ENCODE results near the gene MTUS2. TPM values are rescaled to one million over a fixed set of nuclear protein-coding genes. Genes with fewer than 3 reads are reported as not detected.

MTUS2 gene
- total and polyA plus RNA-seq, 2 of the 8 experiments (the other 6 are each of a cell fraction or from before 2014, with no cell fraction given): 0.18 to 0.80 TPM

DNA sequence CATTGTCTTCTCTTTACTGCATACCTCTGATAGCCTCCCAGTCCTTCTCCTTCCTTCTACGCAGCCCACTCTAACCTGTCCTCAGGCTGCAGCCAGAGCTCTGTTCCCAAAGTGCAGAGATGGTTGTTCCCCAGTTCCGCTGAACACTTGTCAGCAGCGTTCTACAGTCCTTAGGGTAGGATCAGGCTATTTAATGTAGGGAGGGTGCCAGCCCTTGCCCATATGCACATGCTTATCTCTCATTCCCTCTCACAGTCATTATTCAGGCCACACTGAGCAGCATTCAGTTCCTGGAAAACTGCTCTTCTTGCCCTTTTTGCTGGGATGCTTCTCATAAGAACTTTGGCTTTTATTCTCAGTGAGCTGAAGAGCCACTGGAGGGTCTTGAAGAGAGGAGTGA is 180.7 kb downstream of the MTUS2 start (continued):
- TF ChIP-seq, protein P1, sequence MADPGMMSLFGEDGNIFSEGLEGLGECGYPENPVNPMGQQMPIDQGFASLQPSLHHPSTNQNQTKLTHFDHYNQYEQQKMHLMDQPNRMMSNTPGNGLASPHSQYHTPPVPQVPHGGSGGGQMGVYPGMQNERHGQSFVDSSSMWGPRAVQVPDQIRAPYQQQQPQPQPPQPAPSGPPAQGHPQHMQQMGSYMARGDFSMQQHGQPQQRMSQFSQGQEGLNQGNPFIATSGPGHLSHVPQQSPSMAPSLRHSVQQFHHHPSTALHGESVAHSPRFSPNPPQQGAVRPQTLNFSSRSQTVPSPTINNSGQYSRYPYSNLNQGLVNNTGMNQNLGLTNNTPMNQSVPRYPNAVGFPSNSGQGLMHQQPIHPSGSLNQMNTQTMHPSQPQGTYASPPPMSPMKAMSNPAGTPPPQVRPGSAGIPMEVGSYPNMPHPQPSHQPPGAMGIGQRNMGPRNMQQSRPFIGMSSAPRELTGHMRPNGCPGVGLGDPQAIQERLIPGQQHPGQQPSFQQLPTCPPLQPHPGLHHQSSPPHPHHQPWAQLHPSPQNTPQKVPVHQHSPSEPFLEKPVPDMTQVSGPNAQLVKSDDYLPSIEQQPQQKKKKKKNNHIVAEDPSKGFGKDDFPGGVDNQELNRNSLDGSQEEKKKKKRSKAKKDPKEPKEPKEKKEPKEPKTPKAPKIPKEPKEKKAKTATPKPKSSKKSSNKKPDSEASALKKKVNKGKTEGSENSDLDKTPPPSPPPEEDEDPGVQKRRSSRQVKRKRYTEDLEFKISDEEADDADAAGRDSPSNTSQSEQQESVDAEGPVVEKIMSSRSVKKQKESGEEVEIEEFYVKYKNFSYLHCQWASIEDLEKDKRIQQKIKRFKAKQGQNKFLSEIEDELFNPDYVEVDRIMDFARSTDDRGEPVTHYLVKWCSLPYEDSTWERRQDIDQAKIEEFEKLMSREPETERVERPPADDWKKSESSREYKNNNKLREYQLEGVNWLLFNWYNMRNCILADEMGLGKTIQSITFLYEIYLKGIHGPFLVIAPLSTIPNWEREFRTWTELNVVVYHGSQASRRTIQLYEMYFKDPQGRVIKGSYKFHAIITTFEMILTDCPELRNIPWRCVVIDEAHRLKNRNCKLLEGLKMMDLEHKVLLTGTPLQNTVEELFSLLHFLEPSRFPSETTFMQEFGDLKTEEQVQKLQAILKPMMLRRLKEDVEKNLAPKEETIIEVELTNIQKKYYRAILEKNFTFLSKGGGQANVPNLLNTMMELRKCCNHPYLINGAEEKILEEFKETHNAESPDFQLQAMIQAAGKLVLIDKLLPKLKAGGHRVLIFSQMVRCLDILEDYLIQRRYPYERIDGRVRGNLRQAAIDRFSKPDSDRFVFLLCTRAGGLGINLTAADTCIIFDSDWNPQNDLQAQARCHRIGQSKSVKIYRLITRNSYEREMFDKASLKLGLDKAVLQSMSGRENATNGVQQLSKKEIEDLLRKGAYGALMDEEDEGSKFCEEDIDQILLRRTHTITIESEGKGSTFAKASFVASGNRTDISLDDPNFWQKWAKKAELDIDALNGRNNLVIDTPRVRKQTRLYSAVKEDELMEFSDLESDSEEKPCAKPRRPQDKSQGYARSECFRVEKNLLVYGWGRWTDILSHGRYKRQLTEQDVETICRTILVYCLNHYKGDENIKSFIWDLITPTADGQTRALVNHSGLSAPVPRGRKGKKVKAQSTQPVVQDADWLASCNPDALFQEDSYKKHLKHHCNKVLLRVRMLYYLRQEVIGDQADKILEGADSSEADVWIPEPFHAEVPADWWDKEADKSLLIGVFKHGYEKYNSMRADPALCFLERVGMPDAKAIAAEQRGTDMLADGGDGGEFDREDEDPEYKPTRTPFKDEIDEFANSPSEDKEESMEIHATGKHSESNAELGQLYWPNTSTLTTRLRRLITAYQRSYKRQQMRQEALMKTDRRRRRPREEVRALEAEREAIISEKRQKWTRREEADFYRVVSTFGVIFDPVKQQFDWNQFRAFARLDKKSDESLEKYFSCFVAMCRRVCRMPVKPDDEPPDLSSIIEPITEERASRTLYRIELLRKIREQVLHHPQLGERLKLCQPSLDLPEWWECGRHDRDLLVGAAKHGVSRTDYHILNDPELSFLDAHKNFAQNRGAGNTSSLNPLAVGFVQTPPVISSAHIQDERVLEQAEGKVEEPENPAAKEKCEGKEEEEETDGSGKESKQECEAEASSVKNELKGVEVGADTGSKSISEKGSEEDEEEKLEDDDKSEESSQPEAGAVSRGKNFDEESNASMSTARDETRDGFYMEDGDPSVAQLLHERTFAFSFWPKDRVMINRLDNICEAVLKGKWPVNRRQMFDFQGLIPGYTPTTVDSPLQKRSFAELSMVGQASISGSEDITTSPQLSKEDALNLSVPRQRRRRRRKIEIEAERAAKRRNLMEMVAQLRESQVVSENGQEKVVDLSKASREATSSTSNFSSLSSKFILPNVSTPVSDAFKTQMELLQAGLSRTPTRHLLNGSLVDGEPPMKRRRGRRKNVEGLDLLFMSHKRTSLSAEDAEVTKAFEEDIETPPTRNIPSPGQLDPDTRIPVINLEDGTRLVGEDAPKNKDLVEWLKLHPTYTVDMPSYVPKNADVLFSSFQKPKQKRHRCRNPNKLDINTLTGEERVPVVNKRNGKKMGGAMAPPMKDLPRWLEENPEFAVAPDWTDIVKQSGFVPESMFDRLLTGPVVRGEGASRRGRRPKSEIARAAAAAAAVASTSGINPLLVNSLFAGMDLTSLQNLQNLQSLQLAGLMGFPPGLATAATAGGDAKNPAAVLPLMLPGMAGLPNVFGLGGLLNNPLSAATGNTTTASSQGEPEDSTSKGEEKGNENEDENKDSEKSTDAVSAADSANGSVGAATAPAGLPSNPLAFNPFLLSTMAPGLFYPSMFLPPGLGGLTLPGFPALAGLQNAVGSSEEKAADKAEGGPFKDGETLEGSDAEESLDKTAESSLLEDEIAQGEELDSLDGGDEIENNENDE (IDR thresholded peaks at IDR 0.05; ENCODE audit: insufficient replicate concordance, low read length): no peak
